IPS-15b (cell line): Measurements from ENCODE around the gene N4BP2L2.

Experiments used
- H3K27me3 ChIP-seq: one replicate; pipeline ENCODE4 v1.6.1; 2013; ENCODE audit warnings: low read length; ENCODE audit not compliant: control insufficient read depth, insufficient read depth
- H3K36me3 ChIP-seq: one replicate; pipeline ENCODE4 v1.6.1; 2013; ENCODE audit warnings: low read length; ENCODE audit not compliant: control insufficient read depth, insufficient read depth
- H3K4me1 ChIP-seq: one replicate; pipeline ENCODE4 v1.6.1; 2013; ENCODE audit warnings: mild to moderate bottlenecking, low read length; ENCODE audit not compliant: control insufficient read depth, insufficient read depth
- H3K4me3 ChIP-seq: one replicate; pipeline ENCODE4 v1.5.1; 2013; ENCODE audit warnings: low read depth, low read length
- H3K9ac ChIP-seq: one replicate; pipeline ENCODE4 v1.6.1; 2013; ENCODE audit warnings: low read depth, mild to moderate bottlenecking, low read length
- H3K9me3 ChIP-seq: one replicate; pipeline ENCODE4 v1.6.1; 2013; ENCODE audit warnings: mild to moderate bottlenecking, low read length; ENCODE audit not compliant: control insufficient read depth, insufficient read depth

Gene N4BP2L2

GRCh38 chr13:32527151-32527550, 11.4 kb downstream of the N4BP2L2 start:
- Histone ChIP-seq H3K9ac (no peak overlapping the region), H3K36me3 (no peaks in the 10 kb centered on the region), H3K27me3 (no peaks in the 10 kb centered on the region), H3K9me3 (no peaks in the 10 kb centered on the region), H3K4me3 (no peak overlapping the region), H3K4me1 (peaks cover 2% of the 10 kb centered on the region)

- Histone ChIP-seq H3K36me3 (no peaks in the 10 kb centered on the region), H3K4me1 (no peaks in the 10 kb centered on the region), H3K9me3 (no peaks in the 10 kb centered on the region), H3K9ac (no peak overlapping the region), H3K4me3 (no peak overlapping the region), H3K27me3 (no peaks in the 10 kb centered on the region)
These were observed 12.8 kb downstream of the N4BP2L2 start for GRCh38 chr13:32525766-32526165.

GRCh38 chr13:32515246-32515645, 23.3 kb downstream of the N4BP2L2 start:
- H3K4me3 ChIP-seq: no peak overlapping the region
- no peaks in the 10 kb centered on the region for H3K4me1 ChIP-seq
- H3K9ac ChIP-seq: no peak overlapping the region
- no peaks in the 10 kb centered on the region for H3K36me3 ChIP-seq
- no peaks in the 10 kb centered on the region for H3K9me3 ChIP-seq
- no peaks in the 10 kb centered on the region for H3K27me3 ChIP-seq

- Histone ChIP-seq H3K9ac (no peak overlapping the region), H3K27me3 (no peaks in the 10 kb centered on the region), H3K36me3 (no peaks in the 10 kb centered on the region), H3K9me3 (no peaks in the 10 kb centered on the region), H3K4me3 (no peak overlapping the region), H3K4me1 (no peaks in the 10 kb centered on the region)
These were observed 27.1 kb downstream of the N4BP2L2 start for GRCh38 chr13:32511482-32511881.

- H3K4me3 ChIP-seq: no peak overlapping the region
- H3K9ac ChIP-seq: no peak overlapping the region
- H3K4me1 ChIP-seq: peaks cover 3% of the 10 kb centered on the region
- H3K27me3 ChIP-seq: no peaks in the 10 kb centered on the region
- H3K36me3 ChIP-seq: no peaks in the 10 kb centered on the region
- no peaks in the 10 kb centered on the region for H3K9me3 ChIP-seq
These were observed 33.7 kb downstream of the N4BP2L2 start for GRCh38 chr13:32504876-32505275.

GRCh38 chr13:32504263-32504662, 34.3 kb downstream of the N4BP2L2 start:
- H3K4me1 ChIP-seq: peaks cover 3% of the 10 kb centered on the region
- H3K27me3 ChIP-seq: no peaks in the 10 kb centered on the region
- H3K36me3 ChIP-seq: no peaks in the 10 kb centered on the region
- H3K9ac ChIP-seq: no peak overlapping the region
- no peaks in the 10 kb centered on the region for H3K9me3 ChIP-seq
- no peak overlapping the region for H3K4me3 ChIP-seq

GRCh38 chr13:32503727-32504126, 34.9 kb downstream of the N4BP2L2 start:
- H3K9ac ChIP-seq: no peak overlapping the region
- H3K9me3 ChIP-seq: no peaks in the 10 kb centered on the region
- peaks cover 3% of the 10 kb centered on the region for H3K4me1 ChIP-seq
- no peaks in the 10 kb centered on the region for H3K36me3 ChIP-seq
- no peaks in the 10 kb centered on the region for H3K27me3 ChIP-seq
- H3K4me3 ChIP-seq: no peak overlapping the region

- Histone ChIP-seq H3K9me3 (no peaks in the 10 kb centered on the region), H3K4me1 (peaks cover 3% of the 10 kb centered on the region), H3K27me3 (no peaks in the 10 kb centered on the region), H3K9ac (no peak overlapping the region), H3K4me3 (no peak overlapping the region), H3K36me3 (no peaks in the 10 kb centered on the region)
These were observed 37.5 kb downstream of the N4BP2L2 start for GRCh38 chr13:32501064-32501463.

- Histone ChIP-seq H3K27me3 (no peaks in the 10 kb centered on the region), H3K4me3 (no peak overlapping the region), H3K4me1 (peaks cover 3% of the 10 kb centered on the region), H3K9me3 (no peaks in the 10 kb centered on the region), H3K36me3 (no peaks in the 10 kb centered on the region), H3K9ac (no peak overlapping the region)
These were observed 38.9 kb downstream of the N4BP2L2 start for GRCh38 chr13:32499538-32500210.

- Histone ChIP-seq H3K4me1 (no peaks in the 10 kb centered on the region), H3K36me3 (no peaks in the 10 kb centered on the region), H3K4me3 (no peak overlapping the region), H3K9ac (no peak overlapping the region), H3K9me3 (no peaks in the 10 kb centered on the region), H3K27me3 (no peaks in the 10 kb centered on the region)
These were observed 41.0 kb downstream of the N4BP2L2 start for GRCh38 chr13:32497589-32497988.

- Histone ChIP-seq H3K4me1 (no peaks in the 10 kb centered on the region), H3K9me3 (no peaks in the 10 kb centered on the region), H3K36me3 (no peaks in the 10 kb centered on the region), H3K27me3 (no peaks in the 10 kb centered on the region), H3K9ac (no peak overlapping the region), H3K4me3 (no peak overlapping the region)
These were observed 41.9 kb downstream of the N4BP2L2 start for GRCh38 chr13:32496599-32497160.

GRCh38 chr13:32495841-32496240, 42.8 kb downstream of the N4BP2L2 start:
- H3K27me3 ChIP-seq: no peaks in the 10 kb centered on the region
- no peaks in the 10 kb centered on the region for H3K9me3 ChIP-seq
- no peak overlapping the region for H3K4me3 ChIP-seq
- H3K36me3 ChIP-seq: no peaks in the 10 kb centered on the region
- no peak overlapping the region for H3K9ac ChIP-seq
- no peaks in the 10 kb centered on the region for H3K4me1 ChIP-seq
